Frontal cortex (tissue), 4 donors: ENCODE data around the gene HDAC8. TPM values are rescaled to one million over a fixed set of nuclear protein-coding genes. Genes with fewer than 3 reads are reported as not detected.

Source experiments
- DNase-seq, 2 donors: peaks; one replicate each; pipeline ENCODE4 v3.0.0; 2012; ENCODE audit warnings: low spot score in 2 of 2
- FAIRE-seq: peaks from 2 replicates; lab custom pipeline; 2012; peaks lifted over from hg19 to GRCh38; lab: Jason Lieb, UNC
- small RNA-seq: library from RNA; depleted of rRNA; stranded (forward); fragments of <200 nt; gene quantifications from one replicate; pipeline ENCODE3, GENCODE V24; 2014
- total RNA-seq: library from RNA; depleted of rRNA; stranded (reverse); fragments of >200 nt; gene quantifications from one replicate; pipeline ENCODE4 v1.2.3, GENCODE V29; 2014
- donor health status: control.
- donor health status: control.
- donor health status: control.

Gene HDAC8
- total RNA-seq, 1 donor from 2014 or later = 31.0 TPM

GRCh38 chrX:72306851-72307645, 265.6 kb downstream of the HDAC8 start:
- FAIRE-seq = no peak
- DNase-seq = peak in 1 of 2 donors; percentile 77

- FAIRE-seq (no peak), DNase-seq (peak in 1 of 2 donors; percentile 37)
Measured at GRCh38 chrX:72306085-72306801, 266.4 kb downstream of the HDAC8 start.

GRCh38 chrX:72305286-72306084, 267.2 kb downstream of the HDAC8 start, which contains the start of gene CITED1:
CITED1 (minus strand) TSS chrX:72305914; CDS start chrX:72302869, 3,045 bp downstream.
- FAIRE-seq (no peak), DNase-seq (no peak)

GRCh38 chrX:72304877-72305276, 267.8 kb downstream of the HDAC8 start:
- DNase-seq = no peak

GRCh38 chrX:72301781-72302180, 270.9 kb downstream of the HDAC8 start:
- FAIRE-seq = no peak
- DNase-seq = no peak

More at GRCh38 chrX:72304877-72305276, 267.8 kb downstream of the HDAC8 start:
- no peak for FAIRE-seq

DNA sequence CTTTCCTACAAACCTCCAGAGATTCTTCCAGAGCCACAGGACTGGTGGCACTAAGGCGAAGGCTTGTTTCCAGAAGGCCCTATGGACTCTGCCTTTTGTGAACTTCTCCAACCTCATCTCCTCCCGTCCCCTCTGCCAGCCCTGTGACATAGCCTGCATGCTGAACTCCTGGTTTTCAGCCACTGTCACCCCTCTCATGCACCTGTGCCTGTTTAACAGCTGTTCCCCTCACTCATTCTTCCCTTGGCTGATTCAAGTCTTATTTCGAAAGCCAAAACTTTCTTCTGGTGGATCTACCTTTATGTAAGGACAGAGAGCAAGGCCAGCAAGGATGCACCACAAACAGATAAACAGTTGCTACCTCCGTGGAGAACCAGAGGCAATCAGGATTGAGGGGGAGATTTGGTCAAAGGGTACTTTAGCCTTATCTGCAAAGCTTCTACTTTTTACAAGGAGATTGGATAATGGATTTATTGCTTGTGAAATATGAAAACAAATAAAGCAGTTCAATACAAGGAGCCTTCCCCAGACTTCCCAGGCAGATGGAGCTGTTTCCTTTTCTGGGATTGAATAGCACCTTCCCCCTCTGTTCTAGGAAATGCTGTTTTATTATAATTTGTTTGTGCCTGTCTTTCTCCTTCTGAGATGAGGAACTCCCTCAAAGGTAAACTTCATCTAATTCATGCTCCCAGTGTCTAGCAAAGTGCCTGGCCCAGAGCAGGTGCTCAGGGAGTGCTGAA, 272.6 kb downstream of the HDAC8 start:
- FAIRE-seq = no peak
- no peak for DNase-seq

GRCh38 chrX:72297953-72298730, 274.5 kb downstream of the HDAC8 start:
- no peak for FAIRE-seq
- DNase-seq = no peak

DNA sequence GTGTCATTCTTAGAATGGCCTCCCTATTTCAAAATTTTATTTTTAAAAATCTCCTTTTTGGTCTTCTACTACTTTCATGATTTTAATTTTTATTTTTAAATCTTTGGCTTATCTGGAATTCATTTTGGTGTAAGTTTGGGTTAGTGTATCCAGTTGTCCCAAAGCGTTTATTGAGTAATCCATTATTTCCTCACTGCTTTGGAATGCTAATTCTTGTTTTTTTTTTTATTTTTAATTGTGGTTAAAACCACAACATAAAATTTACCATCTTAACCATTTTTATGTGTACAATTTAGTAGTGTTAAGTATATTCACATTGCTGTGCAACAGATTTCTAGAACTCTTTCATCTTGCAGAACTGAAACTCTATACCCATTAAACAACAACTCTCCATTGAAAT, 275.7 kb downstream of the HDAC8 start:
- DNase-seq (no peak), FAIRE-seq (no peak)

DNA sequence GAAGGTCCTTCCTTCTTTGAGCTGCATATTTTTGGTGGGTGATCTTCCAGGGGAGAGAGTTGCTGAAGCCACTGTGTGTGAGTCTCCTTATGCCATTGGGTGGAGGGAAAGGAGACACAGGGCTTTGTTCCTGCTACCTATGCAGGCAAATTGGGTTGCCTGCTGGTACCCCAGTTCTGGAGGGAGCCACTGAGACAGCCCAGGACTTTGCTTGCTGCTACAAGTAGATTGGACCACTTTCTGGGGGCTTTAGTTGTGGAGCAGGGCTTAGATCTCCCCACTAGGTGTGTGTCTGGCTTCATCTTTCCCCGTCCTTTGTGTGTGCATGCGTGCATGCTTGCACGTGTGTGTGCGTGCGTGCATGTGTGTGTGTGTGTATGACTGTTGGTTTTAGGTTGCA, 276.9 kb downstream of the HDAC8 start:
- DNase-seq (no peak), FAIRE-seq (no peak)

GRCh38 chrX:72294497-72294896, 278.1 kb downstream of the HDAC8 start:
- no peak for DNase-seq
- no peak for FAIRE-seq

DNA sequence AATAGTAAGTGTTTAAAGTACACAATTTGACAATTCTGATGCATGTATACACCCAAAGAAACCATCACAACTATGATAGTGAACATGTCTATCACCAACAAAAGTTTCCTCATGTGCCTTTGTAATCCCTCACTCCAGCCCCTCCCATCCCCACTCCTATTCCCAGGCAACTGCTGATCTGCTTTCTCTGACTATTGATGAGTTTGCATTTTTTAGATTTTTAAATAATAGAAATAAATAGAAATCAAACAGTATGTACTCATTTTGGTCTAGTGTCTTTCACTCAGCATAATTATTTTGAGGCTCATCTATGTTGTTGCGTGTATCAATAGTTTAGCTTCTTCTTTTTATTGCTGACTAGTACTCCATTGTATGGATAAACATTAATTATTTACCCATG, 290.3 kb downstream of the HDAC8 start:
- DNase-seq (no peak), FAIRE-seq (no peak)

DNA sequence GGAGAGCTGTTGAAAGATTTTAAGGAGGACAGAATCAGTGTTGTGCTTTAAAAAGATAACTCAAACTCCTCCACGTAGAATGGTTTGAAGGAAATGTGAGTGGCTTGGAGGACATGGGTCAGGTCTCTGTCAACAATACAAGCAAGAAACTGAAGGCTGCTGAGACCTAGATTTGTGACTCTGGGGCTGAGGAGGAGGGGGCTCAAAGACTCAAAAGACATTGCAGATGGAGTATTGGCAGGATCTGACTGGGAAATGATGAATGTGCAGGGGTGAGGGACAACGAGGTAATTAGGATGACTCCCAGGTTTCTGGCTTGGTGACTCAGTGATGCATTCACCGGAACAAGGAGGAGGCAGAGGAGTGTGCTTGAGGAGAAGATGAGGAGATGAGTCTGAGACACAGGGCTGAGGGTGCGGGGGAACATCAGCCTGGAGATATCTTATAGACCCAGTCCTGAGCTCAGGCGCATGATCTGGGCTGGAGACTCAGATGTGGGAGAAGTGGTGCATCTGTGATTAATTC, 292.3 kb downstream of the HDAC8 start:
- DNase-seq (no peak), FAIRE-seq (no peak)

Small RNAs within 50 kb of the gene (small RNA-seq; reads per million reads assigned to genes)
- not detected for gene RF00019
- 1.3 reads per million, percentile 73 among the genes with 10 or more reads in this experiment for gene RNU2-68P

Other genes starting within 250 kb of the HDAC8 start
- gene PHKA1, start 141.5 kb upstream of the HDAC8 start, total RNA-seq = 2.4 TPM
- 0.41 TPM for gene DMRTC1B, start 204.0 kb upstream of the HDAC8 start, total RNA-seq
- not detected for gene FAM236B, start 209.8 kb upstream of the HDAC8 start, total RNA-seq
- not detected for gene FAM236D, start 235.4 kb upstream of the HDAC8 start, total RNA-seq